GM12872 (cell line): ENCODE results near the gene PANX2.

ENCODE experiments used
- TF ChIP-seq, protein P1 (sequence below): IDR thresholded peaks from 3 replicates; pipeline ENCODE4 v1.5.1; 2011; ENCODE audit warnings: low read depth, mild to moderate bottlenecking, low read length, moderate library complexity; ENCODE audit not compliant: insufficient read depth

Gene PANX2

DNA sequence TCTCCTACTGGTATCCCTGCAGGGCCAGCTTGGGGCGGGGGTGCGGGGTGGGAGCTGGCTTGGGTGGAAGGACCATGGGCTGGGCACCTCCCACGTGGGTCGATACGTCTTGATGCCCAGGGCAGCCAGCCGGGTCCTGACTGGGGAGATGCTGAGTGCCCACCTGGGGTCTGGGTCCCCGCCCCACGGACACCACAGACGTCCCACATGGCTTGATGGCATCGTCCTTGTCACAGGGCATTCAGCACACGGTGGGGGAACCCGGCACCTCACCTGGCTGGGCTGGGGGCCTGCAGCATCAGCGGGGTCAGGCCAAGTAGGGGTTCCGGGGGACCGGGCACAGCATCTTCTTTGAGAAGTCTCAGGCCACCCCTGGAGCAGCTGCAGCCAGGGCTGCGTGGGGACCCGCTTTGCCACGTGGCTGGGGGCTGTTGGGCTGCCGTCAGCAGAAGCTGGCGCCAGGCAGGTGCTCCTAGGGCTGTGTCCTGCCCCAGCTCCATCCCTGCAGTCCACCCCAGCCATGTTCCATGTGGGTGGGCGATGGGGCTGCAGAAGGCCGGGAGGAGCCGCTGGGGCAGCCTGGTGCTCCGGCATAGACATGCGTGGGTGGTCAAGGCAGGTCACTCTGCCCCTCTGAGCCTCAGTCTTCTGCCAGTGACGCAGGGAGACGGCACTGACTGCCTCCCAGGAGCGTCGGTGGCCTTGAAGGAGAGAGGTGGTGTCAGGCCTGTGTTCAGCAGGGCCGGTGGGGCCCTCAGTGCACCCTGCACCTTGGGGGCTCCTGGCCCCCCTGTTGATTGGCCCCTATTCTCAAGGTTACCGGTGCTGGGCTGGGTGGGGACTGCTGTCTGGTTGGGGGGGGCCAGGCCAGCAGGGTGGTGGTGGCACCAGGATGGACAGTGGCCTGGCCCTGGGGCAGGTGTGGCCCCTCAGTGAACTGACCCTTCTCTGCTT is 38.7 kb downstream of the PANX2 start:
- TF ChIP-seq, protein P1, sequence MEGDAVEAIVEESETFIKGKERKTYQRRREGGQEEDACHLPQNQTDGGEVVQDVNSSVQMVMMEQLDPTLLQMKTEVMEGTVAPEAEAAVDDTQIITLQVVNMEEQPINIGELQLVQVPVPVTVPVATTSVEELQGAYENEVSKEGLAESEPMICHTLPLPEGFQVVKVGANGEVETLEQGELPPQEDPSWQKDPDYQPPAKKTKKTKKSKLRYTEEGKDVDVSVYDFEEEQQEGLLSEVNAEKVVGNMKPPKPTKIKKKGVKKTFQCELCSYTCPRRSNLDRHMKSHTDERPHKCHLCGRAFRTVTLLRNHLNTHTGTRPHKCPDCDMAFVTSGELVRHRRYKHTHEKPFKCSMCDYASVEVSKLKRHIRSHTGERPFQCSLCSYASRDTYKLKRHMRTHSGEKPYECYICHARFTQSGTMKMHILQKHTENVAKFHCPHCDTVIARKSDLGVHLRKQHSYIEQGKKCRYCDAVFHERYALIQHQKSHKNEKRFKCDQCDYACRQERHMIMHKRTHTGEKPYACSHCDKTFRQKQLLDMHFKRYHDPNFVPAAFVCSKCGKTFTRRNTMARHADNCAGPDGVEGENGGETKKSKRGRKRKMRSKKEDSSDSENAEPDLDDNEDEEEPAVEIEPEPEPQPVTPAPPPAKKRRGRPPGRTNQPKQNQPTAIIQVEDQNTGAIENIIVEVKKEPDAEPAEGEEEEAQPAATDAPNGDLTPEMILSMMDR = no peak

DNA sequence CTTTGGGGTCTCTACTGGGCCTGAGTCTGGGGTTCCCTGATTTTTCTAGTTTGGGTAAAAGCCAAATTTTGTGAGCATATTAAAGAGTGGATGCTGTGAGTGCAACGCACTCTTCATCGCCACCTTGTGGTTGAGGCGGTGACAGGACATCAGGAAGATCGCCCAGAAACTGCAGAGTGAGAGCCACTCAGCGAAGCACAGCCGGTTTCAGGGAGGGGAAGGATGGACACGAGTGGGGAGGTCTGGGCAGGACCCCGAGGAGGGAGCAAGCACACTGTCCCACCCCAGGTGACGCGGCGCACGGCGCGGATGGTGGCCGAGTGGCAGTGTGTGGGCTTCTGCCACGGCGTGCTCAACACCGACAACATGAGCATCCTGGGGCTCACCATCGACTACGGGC is 39.4 kb downstream of the PANX2 start:
- TF ChIP-seq, protein P1 = peak; percentile 91

DNA sequence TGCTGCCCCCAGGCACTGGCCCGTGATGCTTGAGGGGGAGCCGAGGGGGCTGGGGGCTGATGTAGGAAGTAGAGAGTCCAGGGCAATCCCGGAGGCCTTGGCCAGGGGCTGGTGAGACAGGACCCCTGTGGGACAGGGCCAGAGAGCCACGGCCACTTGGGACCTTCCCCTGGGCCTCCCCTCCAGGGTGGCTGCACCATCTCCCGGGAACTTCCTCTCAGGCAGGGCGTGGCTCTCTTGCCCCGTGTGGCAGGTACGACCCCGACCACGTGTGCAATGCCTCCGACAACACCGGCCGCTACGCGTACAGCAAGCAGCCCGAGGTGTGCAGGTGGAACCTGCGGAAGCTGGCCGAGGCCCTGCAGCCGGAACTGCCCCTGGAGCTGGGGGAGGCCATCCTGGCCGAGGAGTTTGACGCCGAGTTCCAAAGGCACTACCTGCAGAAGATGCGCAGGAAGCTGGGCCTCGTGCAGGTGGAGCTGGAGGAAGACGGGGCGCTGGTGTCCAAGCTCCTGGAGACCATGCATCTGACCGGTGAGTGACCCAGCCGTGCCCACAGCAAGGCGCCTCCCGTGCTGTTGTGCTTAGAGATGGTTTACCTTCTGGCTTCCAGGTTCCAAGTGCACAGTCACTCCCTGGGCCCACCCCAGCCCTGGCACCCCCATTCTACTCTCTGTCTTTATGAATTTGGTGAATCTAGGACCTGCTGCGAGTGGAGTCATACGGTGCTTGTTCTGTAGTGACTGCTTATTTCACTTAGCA is 40.0 kb downstream of the PANX2 start:
- TF ChIP-seq, protein P1 = no peak

DNA sequence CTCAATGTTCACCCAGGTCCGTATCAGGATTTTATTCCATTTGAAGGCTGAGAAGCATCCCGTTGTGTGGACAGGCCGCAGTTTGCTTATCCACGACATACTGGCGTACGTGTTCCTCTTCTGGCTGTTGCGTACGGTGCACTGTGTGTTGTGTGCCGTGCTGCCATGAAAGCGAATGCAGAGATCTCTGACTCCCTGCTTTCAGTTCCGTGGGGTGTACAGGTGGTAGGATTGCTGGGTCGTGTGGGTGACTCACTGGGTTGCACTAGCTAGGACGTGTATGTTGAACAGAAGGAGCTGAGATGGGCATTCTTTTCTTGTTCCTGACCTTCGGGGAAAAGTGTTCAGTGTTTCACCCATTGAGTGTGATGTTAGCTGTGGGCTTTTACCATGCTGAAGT is 40.6 kb downstream of the PANX2 start:
- TF ChIP-seq, protein P1 = no peak

DNA sequence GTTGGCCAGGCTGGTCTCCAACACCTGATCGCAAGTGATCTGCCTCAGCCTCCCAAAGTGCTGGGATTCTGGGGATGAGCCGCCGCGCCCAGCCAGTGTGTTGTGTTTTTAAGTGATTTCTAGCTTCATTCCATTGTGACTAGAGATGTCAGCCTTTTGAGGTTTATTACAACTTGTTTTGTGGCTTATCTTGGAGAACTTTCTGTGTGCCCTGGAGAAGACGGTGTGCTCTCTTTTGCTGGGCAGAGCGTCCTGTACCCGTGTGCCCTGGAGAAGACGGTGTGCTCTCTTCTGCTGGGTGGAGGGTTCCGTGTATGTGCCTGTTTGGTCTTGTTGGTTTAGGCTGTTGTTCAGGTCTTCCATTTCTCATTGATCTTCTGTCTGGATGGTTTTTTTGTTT is 42.7 kb downstream of the PANX2 start:
- TF ChIP-seq, protein P1 = no peak

DNA sequence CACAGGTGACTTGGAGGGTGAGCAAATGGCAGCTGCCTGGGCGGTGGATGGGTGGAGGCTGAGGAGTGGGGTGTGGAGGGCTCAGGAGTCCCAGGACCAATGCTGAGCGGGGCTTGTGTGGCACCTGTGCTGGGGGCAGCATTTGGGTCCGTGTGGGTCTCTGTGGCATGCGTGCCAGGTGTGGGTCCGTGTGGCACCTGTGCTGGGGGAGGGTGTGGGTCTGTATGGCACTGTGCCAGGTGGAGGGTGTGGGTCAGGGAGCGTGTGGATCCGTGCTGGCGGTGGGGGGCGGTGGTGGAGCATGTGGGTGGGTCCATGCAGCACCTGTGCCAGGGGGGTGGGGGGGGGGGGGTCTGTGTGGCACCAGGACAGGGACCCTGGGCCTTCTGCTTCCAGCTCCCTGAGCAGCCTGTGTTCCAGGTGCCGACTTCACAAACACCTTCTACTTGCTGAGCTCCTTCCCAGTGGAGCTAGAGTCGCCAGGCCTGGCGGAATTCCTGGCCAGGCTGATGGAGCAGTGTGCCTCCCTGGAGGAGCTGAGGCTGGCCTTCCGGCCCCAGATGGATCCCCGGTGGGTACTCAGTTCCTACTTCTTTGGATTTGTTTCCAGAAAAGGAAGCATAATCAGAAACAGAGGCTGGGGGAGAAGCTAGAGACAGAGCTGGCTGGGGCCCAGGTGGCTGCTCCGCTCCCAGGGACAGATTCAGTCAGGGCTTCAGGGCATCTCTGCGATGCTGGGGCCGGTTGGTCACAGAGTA is 44.9 kb downstream of the PANX2 start:
- TF ChIP-seq, protein P1 = no peak
